Measurements from ENCODE around the gene TAF8.

DNA sequence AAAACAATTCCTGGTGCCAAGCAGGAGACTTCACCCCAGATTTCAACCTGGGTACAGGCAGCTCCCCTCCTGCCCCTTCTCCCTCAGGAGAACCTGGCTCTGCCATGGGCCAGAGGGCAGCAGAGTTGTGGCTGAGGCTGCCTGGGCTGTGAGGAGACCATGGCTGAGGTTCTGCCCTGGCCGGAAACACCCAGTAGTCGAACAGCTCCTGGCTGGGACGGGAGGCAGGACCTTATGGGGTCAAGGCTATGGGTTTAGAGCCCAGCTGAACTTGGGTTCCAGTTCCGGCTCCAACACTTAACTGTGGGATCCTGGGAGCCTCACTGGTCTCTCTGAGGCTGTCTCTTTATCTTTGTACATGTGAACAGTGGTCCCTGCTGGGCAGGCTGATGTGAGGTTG is 83.6 kb downstream of the TAF8 start:
- TF ChIP-seq, protein P1, sequence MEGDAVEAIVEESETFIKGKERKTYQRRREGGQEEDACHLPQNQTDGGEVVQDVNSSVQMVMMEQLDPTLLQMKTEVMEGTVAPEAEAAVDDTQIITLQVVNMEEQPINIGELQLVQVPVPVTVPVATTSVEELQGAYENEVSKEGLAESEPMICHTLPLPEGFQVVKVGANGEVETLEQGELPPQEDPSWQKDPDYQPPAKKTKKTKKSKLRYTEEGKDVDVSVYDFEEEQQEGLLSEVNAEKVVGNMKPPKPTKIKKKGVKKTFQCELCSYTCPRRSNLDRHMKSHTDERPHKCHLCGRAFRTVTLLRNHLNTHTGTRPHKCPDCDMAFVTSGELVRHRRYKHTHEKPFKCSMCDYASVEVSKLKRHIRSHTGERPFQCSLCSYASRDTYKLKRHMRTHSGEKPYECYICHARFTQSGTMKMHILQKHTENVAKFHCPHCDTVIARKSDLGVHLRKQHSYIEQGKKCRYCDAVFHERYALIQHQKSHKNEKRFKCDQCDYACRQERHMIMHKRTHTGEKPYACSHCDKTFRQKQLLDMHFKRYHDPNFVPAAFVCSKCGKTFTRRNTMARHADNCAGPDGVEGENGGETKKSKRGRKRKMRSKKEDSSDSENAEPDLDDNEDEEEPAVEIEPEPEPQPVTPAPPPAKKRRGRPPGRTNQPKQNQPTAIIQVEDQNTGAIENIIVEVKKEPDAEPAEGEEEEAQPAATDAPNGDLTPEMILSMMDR (IDR thresholded peaks at IDR 0.05) = no peak
- TF ChIP-seq POLR2AphosphoS5 (IDR thresholded peaks at IDR 0.05) = no peak

Measured in stomach (tissue), 4 donors.